Activated CD8-positive, alpha-beta memory T cell treated with anti-CD3 and anti-CD28 coated beads, Interleukin-2, amount 50 U/mL, for 48 hours (primary cell): ENCODE data around the gene ARSG.
A peak's percentile ranks its signal among the peaks of the same experiment; 100 is the strongest.
"Not testable (repeated sequence)": the region's sequence is repeated elsewhere in the genome, so short reads cannot be mapped to it uniquely, and the experiment has no call there.

ENCODE experiments used
- DNase-seq: peaks from one replicate; pipeline ENCODE4 v3.0.0-alpha.2; 2020

Gene ARSG

GRCh38 chr17:68399638-68400403 is 108.5 kb downstream of the ARSG start:
- no peak for DNase-seq

- no peak for DNase-seq
Measured at GRCh38 chr17:68400404-68400735, 109.1 kb downstream of the ARSG start.

- no peak for DNase-seq
Measured at GRCh38 chr17:68401288-68401687, 110.0 kb downstream of the ARSG start.

- DNase-seq, result no peak
Measured at GRCh38 chr17:68403122-68403521, 111.8 kb downstream of the ARSG start.

- DNase-seq, result not testable (repeated sequence)
Measured at GRCh38 chr17:68403837-68404236, 112.5 kb downstream of the ARSG start.

GRCh38 chr17:68407656-68408055 is 116.4 kb downstream of the ARSG start:
- DNase-seq, result not testable (repeated sequence)

- peak; percentile 70 for DNase-seq
Measured at GRCh38 chr17:68413597-68414560, 122.6 kb downstream of the ARSG start.

GRCh38 chr17:68414901-68415300 is 123.6 kb downstream of the ARSG start:
- DNase-seq, result not testable (repeated sequence)

GRCh38 chr17:68417317-68417716 is 126.0 kb downstream of the ARSG start:
- DNase-seq, result no peak

GRCh38 chr17:68418876-68419275 is 127.6 kb downstream of the ARSG start:
- no peak for DNase-seq

- DNase-seq, result no peak
Measured at GRCh38 chr17:68420065-68420464, 128.8 kb downstream of the ARSG start.

- DNase-seq, result no peak
Measured at GRCh38 chr17:68421486-68421885, 130.2 kb downstream of the ARSG start.

GRCh38 chr17:68422821-68423220 is 131.5 kb downstream of the ARSG start:
- no peak for DNase-seq

GRCh38 chr17:68423251-68423650 is 132.0 kb downstream of the ARSG start:
- DNase-seq, result no peak

GRCh38 chr17:68424203-68424602 is 132.9 kb downstream of the ARSG start:
- DNase-seq, result no peak

GRCh38 chr17:68424861-68425260 is 133.6 kb downstream of the ARSG start:
- DNase-seq, result no peak

- no peak for DNase-seq
Measured at GRCh38 chr17:68425979-68426378, 134.7 kb downstream of the ARSG start.

- DNase-seq, result no peak
Measured at GRCh38 chr17:68427575-68427974, 136.3 kb downstream of the ARSG start.

GRCh38 chr17:68428498-68429172 is 137.3 kb downstream of the ARSG start:
- no peak for DNase-seq

GRCh38 chr17:68429881-68430280 is 138.6 kb downstream of the ARSG start:
- no peak for DNase-seq

GRCh38 chr17:68431045-68431608 is 139.8 kb downstream of the ARSG start:
- no peak for DNase-seq

- DNase-seq, result no peak
Measured at GRCh38 chr17:68431661-68432071, 140.4 kb downstream of the ARSG start.
